Measurements from ENCODE around the gene FAM193B. TPM values are rescaled to one million over a fixed set of nuclear protein-coding genes. Genes with fewer than 3 reads are reported as not detected.
A peak's percentile ranks its signal among the peaks of the same experiment; 100 is the strongest.

FAM193B gene
- total and polyA plus RNA-seq, 2 of the 13 experiments (the other 11 are each of a cell fraction or from before 2014, with no cell fraction given) = 21.2 to 40.9 TPM

DNA sequence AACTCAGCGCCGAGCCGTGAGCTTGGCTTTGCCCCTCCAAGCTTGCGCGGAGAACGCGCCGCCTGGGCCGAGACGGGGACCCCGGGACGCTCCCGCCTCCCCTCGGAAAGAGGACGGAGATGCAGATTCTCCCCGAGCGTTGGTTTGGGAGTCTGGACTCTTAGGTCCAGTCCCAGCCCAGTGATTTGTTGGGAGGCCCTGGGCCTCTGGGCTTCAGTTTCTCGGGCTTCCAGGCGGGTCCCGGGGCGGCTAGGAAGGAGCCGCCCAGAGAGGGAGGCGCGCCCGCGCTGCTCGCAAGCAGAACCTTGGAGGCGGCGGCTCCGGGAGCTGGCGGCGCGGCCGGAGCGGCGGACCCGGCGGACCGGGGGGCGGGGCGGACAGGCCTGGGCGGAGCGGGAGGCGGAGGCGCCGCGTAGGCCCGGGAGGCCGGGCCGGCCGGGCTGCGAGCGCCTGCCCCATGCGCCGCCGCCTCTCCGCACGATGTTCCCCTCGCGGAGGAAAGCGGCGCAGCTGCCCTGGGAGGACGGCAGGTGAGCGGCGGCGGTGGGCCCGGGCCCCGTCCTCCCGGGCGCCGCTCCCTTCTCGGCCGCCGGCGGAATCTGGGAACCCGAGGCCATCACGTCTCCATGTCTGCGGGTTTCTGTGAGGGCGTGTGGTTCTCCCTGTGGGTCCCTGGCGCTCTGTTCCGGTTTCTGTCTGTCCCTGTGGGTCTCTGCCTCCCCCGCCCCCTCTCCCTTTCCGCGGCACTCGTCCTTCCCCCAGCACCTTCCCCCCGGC lies 45.6 kb upstream of the FAM193B start, which contains the start of gene B4GALT7 (continued):
- TF ChIP-seq, protein P1, sequence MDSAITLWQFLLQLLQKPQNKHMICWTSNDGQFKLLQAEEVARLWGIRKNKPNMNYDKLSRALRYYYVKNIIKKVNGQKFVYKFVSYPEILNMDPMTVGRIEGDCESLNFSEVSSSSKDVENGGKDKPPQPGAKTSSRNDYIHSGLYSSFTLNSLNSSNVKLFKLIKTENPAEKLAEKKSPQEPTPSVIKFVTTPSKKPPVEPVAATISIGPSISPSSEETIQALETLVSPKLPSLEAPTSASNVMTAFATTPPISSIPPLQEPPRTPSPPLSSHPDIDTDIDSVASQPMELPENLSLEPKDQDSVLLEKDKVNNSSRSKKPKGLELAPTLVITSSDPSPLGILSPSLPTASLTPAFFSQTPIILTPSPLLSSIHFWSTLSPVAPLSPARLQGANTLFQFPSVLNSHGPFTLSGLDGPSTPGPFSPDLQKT (CRISPR knock-in tag; IDR thresholded peaks at IDR 0.05; ENCODE audit: borderline replicate concordance) = peak; percentile 17; the same call in 1 of the 2 replicates
- TF ChIP-seq ISL2 (CRISPR knock-in tag; IDR thresholded peaks at IDR 0.05) = peak; percentile 46
- TF ChIP-seq XRCC5 (optimal IDR thresholded peaks at IDR 0.05; ENCODE audit: low read length) = peak; percentile 92
- TF ChIP-seq ARHGAP35 (CRISPR knock-in tag; IDR thresholded peaks at IDR 0.05; ENCODE audit: borderline replicate concordance) = 0 out of 2 replicates have a peak, but pooled peaks have one; percentile 24
- TF ChIP-seq CENPT (CRISPR knock-in tag; IDR thresholded peaks at IDR 0.05; ENCODE audit: low read depth) = 0 out of 2 replicates have a peak, but pooled peaks have one; percentile 70
- peak; percentile 94 for TF ChIP-seq TMF1 (CRISPR knock-in tag; IDR thresholded peaks at IDR 0.05; ENCODE audit: low read depth)
- no peak for TF ChIP-seq ZNF335 (CRISPR knock-in tag; IDR thresholded peaks at IDR 0.05)
- peak; percentile 87 for TF ChIP-seq PHF20 (CRISPR knock-in tag; IDR thresholded peaks at IDR 0.05)
- TF ChIP-seq, protein P2, sequence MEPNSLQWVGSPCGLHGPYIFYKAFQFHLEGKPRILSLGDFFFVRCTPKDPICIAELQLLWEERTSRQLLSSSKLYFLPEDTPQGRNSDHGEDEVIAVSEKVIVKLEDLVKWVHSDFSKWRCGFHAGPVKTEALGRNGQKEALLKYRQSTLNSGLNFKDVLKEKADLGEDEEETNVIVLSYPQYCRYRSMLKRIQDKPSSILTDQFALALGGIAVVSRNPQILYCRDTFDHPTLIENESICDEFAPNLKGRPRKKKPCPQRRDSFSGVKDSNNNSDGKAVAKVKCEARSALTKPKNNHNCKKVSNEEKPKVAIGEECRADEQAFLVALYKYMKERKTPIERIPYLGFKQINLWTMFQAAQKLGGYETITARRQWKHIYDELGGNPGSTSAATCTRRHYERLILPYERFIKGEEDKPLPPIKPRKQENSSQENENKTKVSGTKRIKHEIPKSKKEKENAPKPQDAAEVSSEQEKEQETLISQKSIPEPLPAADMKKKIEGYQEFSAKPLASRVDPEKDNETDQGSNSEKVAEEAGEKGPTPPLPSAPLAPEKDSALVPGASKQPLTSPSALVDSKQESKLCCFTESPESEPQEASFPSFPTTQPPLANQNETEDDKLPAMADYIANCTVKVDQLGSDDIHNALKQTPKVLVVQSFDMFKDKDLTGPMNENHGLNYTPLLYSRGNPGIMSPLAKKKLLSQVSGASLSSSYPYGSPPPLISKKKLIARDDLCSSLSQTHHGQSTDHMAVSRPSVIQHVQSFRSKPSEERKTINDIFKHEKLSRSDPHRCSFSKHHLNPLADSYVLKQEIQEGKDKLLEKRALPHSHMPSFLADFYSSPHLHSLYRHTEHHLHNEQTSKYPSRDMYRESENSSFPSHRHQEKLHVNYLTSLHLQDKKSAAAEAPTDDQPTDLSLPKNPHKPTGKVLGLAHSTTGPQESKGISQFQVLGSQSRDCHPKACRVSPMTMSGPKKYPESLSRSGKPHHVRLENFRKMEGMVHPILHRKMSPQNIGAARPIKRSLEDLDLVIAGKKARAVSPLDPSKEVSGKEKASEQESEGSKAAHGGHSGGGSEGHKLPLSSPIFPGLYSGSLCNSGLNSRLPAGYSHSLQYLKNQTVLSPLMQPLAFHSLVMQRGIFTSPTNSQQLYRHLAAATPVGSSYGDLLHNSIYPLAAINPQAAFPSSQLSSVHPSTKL (CRISPR knock-in tag; IDR thresholded peaks at IDR 0.05) = peak; percentile 43
- TF ChIP-seq, protein P3, sequence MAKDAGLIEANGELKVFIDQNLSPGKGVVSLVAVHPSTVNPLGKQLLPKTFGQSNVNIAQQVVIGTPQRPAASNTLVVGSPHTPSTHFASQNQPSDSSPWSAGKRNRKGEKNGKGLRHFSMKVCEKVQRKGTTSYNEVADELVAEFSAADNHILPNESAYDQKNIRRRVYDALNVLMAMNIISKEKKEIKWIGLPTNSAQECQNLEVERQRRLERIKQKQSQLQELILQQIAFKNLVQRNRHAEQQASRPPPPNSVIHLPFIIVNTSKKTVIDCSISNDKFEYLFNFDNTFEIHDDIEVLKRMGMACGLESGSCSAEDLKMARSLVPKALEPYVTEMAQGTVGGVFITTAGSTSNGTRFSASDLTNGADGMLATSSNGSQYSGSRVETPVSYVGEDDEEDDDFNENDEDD (CRISPR knock-in tag; IDR thresholded peaks at IDR 0.05; ENCODE audit: borderline replicate concordance) = peak; percentile 75; the same call in 1 of the 2 replicates
- TF ChIP-seq, protein P4, sequence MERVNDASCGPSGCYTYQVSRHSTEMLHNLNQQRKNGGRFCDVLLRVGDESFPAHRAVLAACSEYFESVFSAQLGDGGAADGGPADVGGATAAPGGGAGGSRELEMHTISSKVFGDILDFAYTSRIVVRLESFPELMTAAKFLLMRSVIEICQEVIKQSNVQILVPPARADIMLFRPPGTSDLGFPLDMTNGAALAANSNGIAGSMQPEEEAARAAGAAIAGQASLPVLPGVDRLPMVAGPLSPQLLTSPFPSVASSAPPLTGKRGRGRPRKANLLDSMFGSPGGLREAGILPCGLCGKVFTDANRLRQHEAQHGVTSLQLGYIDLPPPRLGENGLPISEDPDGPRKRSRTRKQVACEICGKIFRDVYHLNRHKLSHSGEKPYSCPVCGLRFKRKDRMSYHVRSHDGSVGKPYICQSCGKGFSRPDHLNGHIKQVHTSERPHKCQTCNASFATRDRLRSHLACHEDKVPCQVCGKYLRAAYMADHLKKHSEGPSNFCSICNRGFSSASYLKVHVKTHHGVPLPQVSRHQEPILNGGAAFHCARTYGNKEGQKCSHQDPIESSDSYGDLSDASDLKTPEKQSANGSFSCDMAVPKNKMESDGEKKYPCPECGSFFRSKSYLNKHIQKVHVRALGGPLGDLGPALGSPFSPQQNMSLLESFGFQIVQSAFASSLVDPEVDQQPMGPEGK (CRISPR knock-in tag; IDR thresholded peaks at IDR 0.05) = no peak
- TF ChIP-seq ZNF430 (CRISPR knock-in tag; IDR thresholded peaks at IDR 0.05) = 0 out of 2 replicates have a peak, but pooled peaks have one; percentile 32
- 0 out of 2 replicates have a peak, but pooled peaks have one; percentile 47 for TF ChIP-seq ZNF343 (CRISPR knock-in tag; IDR thresholded peaks at IDR 0.05)
- TF ChIP-seq HNF4A (CRISPR knock-in tag; IDR thresholded peaks at IDR 0.05) = no peak
- peak; percentile 93 for TF ChIP-seq GATAD1 (CRISPR knock-in tag; IDR thresholded peaks at IDR 0.05)
- TF ChIP-seq KMT2A (CRISPR knock-in tag; IDR thresholded peaks at IDR 0.05) = peak; percentile 81
- TF ChIP-seq RBFOX2 (IDR thresholded peaks at IDR 0.05; ENCODE audit: low read depth, low read length) = peak; percentile 82
- peak; percentile 23; the same call in 1 of the 2 replicates for TF ChIP-seq ARNTL (CRISPR knock-in tag; IDR thresholded peaks at IDR 0.05)
- TF ChIP-seq POLR2AphosphoS2 (IDR thresholded peaks at IDR 0.05; ENCODE audit: low read depth, low read length) = no peak
- peak; percentile 57 for TF ChIP-seq PHF5A (CRISPR knock-in tag; IDR thresholded peaks at IDR 0.05; ENCODE audit: low read depth, unreplicated experiment)
- TF ChIP-seq ETV5 (CRISPR knock-in tag; IDR thresholded peaks at IDR 0.05; ENCODE audit: borderline replicate concordance) = 0 out of 2 replicates have a peak, but pooled peaks have one; percentile 37
- peak; percentile 4 for TF ChIP-seq TEAD3 (CRISPR knock-in tag; optimal IDR thresholded peaks at IDR 0.05; ENCODE audit: borderline replicate concordance)
